SK-N-SH (cell line): ENCODE results near the gene HOXC5. TPM values are rescaled to one million over a fixed set of nuclear protein-coding genes. Genes with fewer than 3 reads are reported as not detected.

Source experiments
- CTCF ChIA-PET: fragments of 300-600, 350-600 bp; formaldehyde crosslinking; extraction: SDS; loops from one replicate; lab custom pipeline; 2021; lab: Yijun Ruan, JAX
- POLR2A ChIA-PET: fragments of 350-600 bp; sonication (Branson Sonifier 250); formaldehyde crosslinking; extraction: SDS; loops from one replicate; lab custom pipeline; 2020; ENCODE audit warnings: antibody characterized with exemption, inconsistent platforms; lab: Yijun Ruan, JAX
- DNase-seq: peaks from one replicate; pipeline ENCODE4 v3.0.0; 2012
- H2AFZ ChIP-seq: fragments of 200-600 bp; sonication (generic); 2 replicates; pipeline ENCODE4 v1.8.1; 2016; ENCODE audit warnings: antibody characterized with exemption, mild to moderate bottlenecking, low read depth
- H3F3A ChIP-seq: fragments of 200-600 bp; sonication (generic); replicated peaks from 2 replicates; pipeline ENCODE3; 2016; ENCODE audit warnings: antibody characterized with exemption, mild to moderate bottlenecking; ENCODE audit not compliant: insufficient read depth
- H3K27ac ChIP-seq, 2 experiments: fragments of 200-500 bp in 1 of 2; fragments of 200-600 bp in 1 of 2; sonication (Bioruptor generic) in 1 of 2; sonication (generic), shearing (Covaris generic) in 1 of 2; 2 replicates each; pipeline versions ENCODE4 v1.5.1 to v1.6.1; 2014 to 2016; ENCODE audit warnings: low read depth in 2 of 2, inconsistent platforms in 1 of 2, low read length in 1 of 2, mild to moderate bottlenecking in 1 of 2, mixed read lengths in 1 of 2
- H3K27me3 ChIP-seq: fragments of 200-600 bp; sonication (generic), shearing (Covaris generic); 2 replicates; pipeline ENCODE4 v1.6.1; 2016; ENCODE audit warnings: mixed run types; ENCODE audit not compliant: insufficient read depth
- H3K36me3 ChIP-seq, 2 experiments: fragments of 200-500 bp in 1 of 2; fragments of 200-600 bp in 1 of 2; sonication (Bioruptor generic) in 1 of 2; sonication (generic) in 1 of 2; replicated peaks in 1 of 2; 2 replicates each; pipeline versions ENCODE3 to v1.5.1; 2014 to 2016; ENCODE audit warnings: low read length in 1 of 2, mild to moderate bottlenecking in 1 of 2; ENCODE audit not compliant: insufficient read depth in 2 of 2, control insufficient read depth in 1 of 2
- H3K4me1 ChIP-seq, 2 experiments: fragments of 200-500 bp in 1 of 2; fragments of 200-600 bp in 1 of 2; sonication (Bioruptor generic) in 1 of 2; sonication (generic), shearing (Covaris generic) in 1 of 2; 2 replicates each; pipeline versions ENCODE4 v1.5.1 to v1.6.1; 2014 to 2016; ENCODE audit warnings: low read depth in 1 of 2, low read length in 1 of 2, mixed run types in 1 of 2; ENCODE audit not compliant: insufficient read depth in 2 of 2, control insufficient read depth in 1 of 2
- H3K4me2 ChIP-seq: fragments of 200-600 bp; sonication (generic), shearing (Covaris generic); 2 replicates; pipeline ENCODE4 v1.6.1; 2017; ENCODE audit warnings: mixed run types
- H3K4me3 ChIP-seq, 2 experiments: fragments of 200-500 bp in 1 of 2; fragments of 200-600 bp in 1 of 2; sonication (Bioruptor generic) in 1 of 2; sonication (generic), shearing (Covaris generic) in 1 of 2; 2 replicates each; pipeline versions ENCODE4 v1.5.1 to v1.8.1; 2014 to 2016; ENCODE audit warnings: low read depth in 2 of 2, inconsistent platforms in 1 of 2, low read length in 1 of 2, mild to moderate bottlenecking in 1 of 2, mixed read lengths in 1 of 2, moderate library complexity in 1 of 2
- H3K79me2 ChIP-seq: fragments of 200-600 bp; sonication (generic); 2 replicates; pipeline ENCODE4 v1.8.1; 2017; ENCODE audit warnings: mild to moderate bottlenecking; ENCODE audit not compliant: insufficient read depth
- H3K9ac ChIP-seq: fragments of 200-600 bp; sonication (generic); 2 replicates; pipeline ENCODE4 v1.6.1; 2017; ENCODE audit warnings: mixed run types
- H3K9me2 ChIP-seq: fragments of 200-600 bp; sonication (generic); 2 replicates; pipeline ENCODE4 v1.6.1; 2017; ENCODE audit warnings: mixed run types
- H3K9me3 ChIP-seq: fragments of 200-600 bp; sonication (generic); 2 replicates; pipeline ENCODE4 v1.6.1; 2017; ENCODE audit warnings: mixed run types, mild to moderate bottlenecking, moderate library complexity
- H4K20me1 ChIP-seq: fragments of 200-600 bp; sonication (generic); 2 replicates; pipeline ENCODE4 v1.6.1; 2017; ENCODE audit warnings: mild to moderate bottlenecking, mixed run types; ENCODE audit not compliant: insufficient read depth
- CHD2 ChIP-seq: fragments of 150-350 bp; IDR thresholded peaks from 2 replicates; pipeline ENCODE4 v1.6.1; 2018; ENCODE audit warnings: low read length; ENCODE audit not compliant: partially characterized antibody
- CTCF ChIP-seq: fragments of 200-600 bp; sonication (generic); IDR thresholded peaks from 2 replicates; pipeline ENCODE4 v1.6.1; 2017; ENCODE audit warnings: antibody characterized with exemption, mild to moderate bottlenecking, moderate library complexity
- ELF1 ChIP-seq: IDR thresholded peaks from 2 replicates; pipeline ENCODE4 v1.4.0; 2012
- EZH2phosphoT487 ChIP-seq: fragments of 200-600 bp; sonication (generic); IDR thresholded peaks from 2 replicates; pipeline ENCODE4 v1.6.1; 2017; ENCODE audit warnings: low read depth, mixed run types, mild to moderate bottlenecking, antibody characterized with exemption, moderate library complexity, borderline replicate concordance
- FOSL2 ChIP-seq: IDR thresholded peaks from 2 replicates; pipeline ENCODE4 v1.4.0; 2012; ENCODE audit warnings: low read depth, mild to moderate bottlenecking, moderate library complexity, borderline replicate concordance
- FOXJ3 ChIP-seq: sonication (generic); formaldehyde crosslinking; IDR thresholded peaks from 2 replicates; pipeline ENCODE4 v1.5.1; 2020; ENCODE audit warnings: mild to moderate bottlenecking, missing genetic modification reagents
- GABPA ChIP-seq: IDR thresholded peaks from 2 replicates; pipeline ENCODE4 v1.4.0; 2012; ENCODE audit warnings: low read depth, mild to moderate bottlenecking
- IRF3 ChIP-seq: fragments of 150-350 bp; IDR thresholded peaks from 2 replicates; pipeline ENCODE4 v1.6.1; 2016; ENCODE audit warnings: mild to moderate bottlenecking, low read depth, low read length
- MXI1 ChIP-seq: IDR thresholded peaks from 2 replicates; pipeline ENCODE4 v1.6.1; 2012; ENCODE audit warnings: mild to moderate bottlenecking, low read depth, low read length, improper control_type of control experiment
- PBX3 ChIP-seq: IDR thresholded peaks from 2 replicates; pipeline ENCODE4; 2012
- RAD21 ChIP-seq: IDR thresholded peaks from 2 replicates; pipeline ENCODE4 v1.6.1; 2012; ENCODE audit warnings: mild to moderate bottlenecking, low read length
- RCOR1 ChIP-seq: fragments of 150-350 bp; IDR thresholded peaks from 2 replicates; pipeline ENCODE4 v1.6.1; 2017; ENCODE audit warnings: antibody characterized with exemption, low read length
- RFX5 ChIP-seq: IDR thresholded peaks from 2 replicates; pipeline ENCODE4 v1.6.1; 2012; ENCODE audit warnings: mild to moderate bottlenecking, improper control_type of control experiment, low read length
- SIN3A ChIP-seq: IDR thresholded peaks from 2 replicates; pipeline ENCODE4 v1.6.1; 2012; ENCODE audit warnings: low read depth, mild to moderate bottlenecking, low read length, moderate library complexity, borderline replicate concordance
- TAF1 ChIP-seq: IDR thresholded peaks from 2 replicates; pipeline ENCODE4 v1.6.1; 2012; ENCODE audit warnings: low read depth, mild to moderate bottlenecking, low read length, moderate library complexity, borderline replicate concordance
- TEAD4 ChIP-seq: IDR thresholded peaks from 2 replicates; pipeline ENCODE4 v1.4.0; 2012; ENCODE audit warnings: mild to moderate bottlenecking, borderline replicate concordance; ENCODE audit not compliant: insufficient read depth
- USF1 ChIP-seq: IDR thresholded peaks from 2 replicates; pipeline ENCODE4 v1.4.0; 2012; ENCODE audit warnings: low read depth, borderline replicate concordance
- USF2 ChIP-seq: fragments of 150-350 bp; IDR thresholded peaks from 2 replicates; pipeline ENCODE4 v1.6.1; 2017; ENCODE audit warnings: antibody characterized with exemption, low read length, low read depth, borderline replicate concordance
- YY1 ChIP-seq: IDR thresholded peaks from 2 replicates; pipeline ENCODE4 v1.4.0; 2012; ENCODE audit warnings: low read depth, mild to moderate bottlenecking
- WGBS: methylation state at CpG from one replicate; pipeline ENCODE4 v1.1.6; 2017; ENCODE audit warnings: low lambda C conversion rate; 5-methylcytosine and 5-hydroxymethylcytosine counted together
- polyA plus RNA-seq, 3 experiments: library from polyadenylated mRNA; depleted of rRNA; stranded (reverse); fragments of >200 nt; gene quantifications; 2 replicates each; pipeline ENCODE4 v1.2.3, GENCODE V29; 2012

The HOXC5 gene
- polyA plus RNA-seq, 1 of the 3 experiments (the other 2 are of a cell fraction), result 2.1 TPM

GRCh38 chr12:53997204-53998109 is 35.4 kb upstream of the HOXC5 start:
- no peak for TF ChIP-seq SIN3A
- TF ChIP-seq RFX5, result no peak
- no peak for TF ChIP-seq EZH2phosphoT487
- no peak for TF ChIP-seq TAF1
- TF ChIP-seq IRF3, result no peak
- no peak for TF ChIP-seq TEAD4
- no peak for TF ChIP-seq CHD2
- no peak for TF ChIP-seq RAD21
- TF ChIP-seq MXI1, result no peak
- no peak for TF ChIP-seq ELF1
- no peak for TF ChIP-seq FOXJ3
- TF ChIP-seq FOSL2, result no peak
- no peak for TF ChIP-seq USF2
- no peak for TF ChIP-seq RCOR1
- TF ChIP-seq USF1, result no peak
- no peak for TF ChIP-seq GABPA
- no peak for TF ChIP-seq CTCF
- TF ChIP-seq PBX3, result no peak
- no peak for TF ChIP-seq YY1
- Histone ChIP-seq H3K27ac (no peak overlapping the region), H3K4me1 (peaks cover 0 to 16% of the 10 kb centered on the region in 2 experiments; a peak in 2 of 4 replicates), H3K79me2 (no peaks in the 10 kb centered on the region), H4K20me1 (no peaks in the 10 kb centered on the region), H3K27me3 (peaks cover 50% of the 10 kb centered on the region), H3K36me3 (no peaks in the 10 kb centered on the region), H3K4me3 (no peak overlapping the region), H3F3A (no peaks in the 10 kb centered on the region), H3K9me2 (no peaks in the 10 kb centered on the region), H3K9ac (no peak overlapping the region), H3K4me2 (no peak overlapping the region), H2AFZ (no peak overlapping the region), H3K9me3 (no peaks in the 10 kb centered on the region)
- ChIA-PET CTCF (interaction anchor here (0.6 to 24.5 kb wide), 11 partner anchors 8 to 371 kb away, joined by 3 to 568 read pairs (median 4); partner anchors contain the start of genes HOXC10, HOXC8 and SMUG1), POLR2A (no interaction called here)
- DNase-seq, result no peak
- 76% methylated on average over 20 of the region's 35 CpGs for WGBS
